T-helper 17 cell (primary cell): ENCODE measurements around the gene KRTAP4-11. TPM values are rescaled to one million over a fixed set of nuclear protein-coding genes. Genes with fewer than 3 reads are reported as not detected.
"Not testable (repeated sequence)": the region's sequence is repeated elsewhere in the genome, so short reads cannot be mapped to it uniquely, and the experiment has no call there.

Experiments
- ATAC-seq: fragments of 150-1000 bp; cut with Tn5 transposase; 2 replicates; pipeline ENCODE4 v1.10.0; 2021; ENCODE audit warnings: mild to moderate bottlenecking, moderate library complexity
- DNase-seq, 3 donors: peaks; one replicate each; pipeline versions ENCODE4 v3.0.0 to v3.0.0-alpha.2; 2020 to 2021
- H3K9me3 ChIP-seq: one replicate; pipeline ENCODE4 v1.7.0; 2013; ENCODE audit warnings: low read length, mild to moderate bottlenecking; ENCODE audit not compliant: control insufficient read depth, poor library complexity, severe bottlenecking
- H3K27ac Mint-ChIP-seq: one replicate; pipeline ENCODE4 v1.8.0; 2022; ENCODE audit warnings: mild to moderate bottlenecking, moderate library complexity, mixed read lengths
- H3K27me3 Mint-ChIP-seq: one replicate; pipeline ENCODE4 v1.8.0; 2022; ENCODE audit warnings: mixed read lengths
- H3K36me3 Mint-ChIP-seq: one replicate; pipeline ENCODE4 v1.8.0; 2022; ENCODE audit warnings: low read depth, mixed read lengths
- H3K4me1 Mint-ChIP-seq: one replicate; pipeline ENCODE4 v1.8.0; 2022; ENCODE audit warnings: mild to moderate bottlenecking, mixed read lengths
- H3K4me3 Mint-ChIP-seq: one replicate; pipeline ENCODE4 v1.8.0; 2022; ENCODE audit warnings: mild to moderate bottlenecking, moderate library complexity, mixed read lengths
- total RNA-seq, 4 donors: library from RNA in 2 of 4; stranded (reverse) in 2 of 4; gene quantifications; one replicate each; pipeline ENCODE4 v1.2.3 and lab custom pipeline; 2022 to 2026

The KRTAP4-11 gene
- total RNA-seq, 2 donors from 2014 or later: not detected

GRCh38 chr17:41118721-41119120 lies 548 bp upstream of the KRTAP4-11 start:
- peaks cover 6% of the 10 kb centered on the region for H3K36me3 Mint-ChIP-seq
- H3K9me3 ChIP-seq: no peaks in the 10 kb centered on the region
- DNase-seq (no peak), ATAC-seq (no peak)
- peaks cover 16% of the 10 kb centered on the region for H3K4me1 Mint-ChIP-seq
- H3K27me3 Mint-ChIP-seq: peaks cover 20% of the 10 kb centered on the region
- no peak overlapping the region for H3K4me3 Mint-ChIP-seq
- H3K27ac Mint-ChIP-seq: no peak overlapping the region

- Mint-ChIP-seq H3K4me3 (no peak overlapping the region), H3K27me3 (peaks cover 20% of the 10 kb centered on the region), H3K4me1 (peaks cover 11% of the 10 kb centered on the region), H3K36me3 (peaks cover 6% of the 10 kb centered on the region), H3K27ac (peak overlapping the region; percentile 19)
- peaks cover 2% of the 10 kb centered on the region for H3K9me3 ChIP-seq
- DNase-seq (no peak), ATAC-seq (peak; percentile 73)
Measured at GRCh38 chr17:41116297-41116696, 1.9 kb downstream of the KRTAP4-11 start.

DNA sequence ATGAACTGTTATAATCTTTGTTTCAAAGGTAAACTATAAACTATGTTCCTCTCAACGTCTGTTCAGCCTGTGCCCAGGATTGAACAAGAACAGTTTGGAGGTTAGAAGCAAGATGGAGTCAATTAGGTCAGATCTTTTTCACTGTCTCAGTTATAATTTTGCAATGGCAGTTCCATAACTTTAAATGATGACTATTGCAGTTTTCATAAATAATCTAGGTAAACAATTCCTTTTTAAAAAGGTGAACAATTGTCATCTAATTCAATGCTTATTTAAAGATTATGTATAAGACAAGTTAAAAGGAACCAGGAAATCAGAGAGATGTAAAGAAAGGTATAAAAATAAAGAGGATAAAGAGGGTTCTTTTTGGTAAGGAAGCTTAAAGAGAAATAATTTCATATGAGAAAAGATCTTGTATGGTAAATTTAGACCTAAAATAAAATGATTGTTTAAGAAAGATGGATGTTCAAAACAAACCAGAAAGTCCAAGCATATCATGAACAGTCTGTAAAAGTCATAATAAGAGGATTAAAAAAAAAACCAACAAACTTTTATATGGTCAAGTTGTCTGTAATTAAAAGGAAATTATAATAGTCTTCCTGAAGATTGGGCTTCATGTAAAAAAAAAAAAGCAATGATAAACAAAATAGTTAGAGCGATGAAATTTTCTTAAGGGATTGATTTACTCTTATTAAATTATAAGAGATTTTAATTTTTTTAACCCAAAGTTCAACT lies 6.9 kb downstream of the KRTAP4-11 start:
- Mint-ChIP-seq H3K4me1 (peaks cover 12% of the 10 kb centered on the region), H3K4me3 (no peak overlapping the region), H3K36me3 (peaks cover 2% of the 10 kb centered on the region), H3K27me3 (peaks cover 9% of the 10 kb centered on the region), H3K27ac (no peak overlapping the region)
- H3K9me3 ChIP-seq: peaks cover 2% of the 10 kb centered on the region
- ATAC-seq (no peak), DNase-seq (no peak)

DNA sequence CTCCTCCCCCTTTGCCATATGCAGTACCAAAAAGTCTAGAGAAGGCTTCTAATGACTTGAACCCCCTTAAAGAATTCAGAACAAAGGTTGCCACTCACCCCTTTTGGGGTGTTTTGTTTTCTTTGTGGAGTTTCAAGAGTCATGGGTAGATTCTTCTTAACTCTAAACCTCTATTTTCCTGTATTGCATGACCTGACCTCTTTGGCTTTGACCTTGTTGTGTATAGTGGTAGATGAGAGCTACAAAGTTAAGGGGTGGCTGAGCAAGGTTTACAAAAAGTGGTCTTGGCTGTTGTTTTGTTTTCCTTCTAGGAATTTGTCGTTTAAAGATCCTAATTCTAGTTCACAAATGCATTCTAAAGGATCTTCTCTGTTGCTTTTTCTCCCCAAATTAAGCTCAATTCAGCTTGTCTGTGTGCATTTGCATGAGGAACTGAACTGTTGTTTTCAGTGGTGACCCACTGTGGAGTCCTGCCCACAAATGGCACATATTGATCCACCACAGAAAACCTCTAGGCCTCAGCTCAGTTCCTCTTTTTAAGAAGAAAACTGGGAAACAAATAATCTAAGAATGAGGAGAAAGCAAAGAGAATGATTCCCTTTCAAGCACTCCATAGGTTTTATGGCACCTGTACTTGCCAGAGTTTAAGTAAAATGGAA lies 9.3 kb downstream of the KRTAP4-11 start:
- H3K27me3 Mint-ChIP-seq, H3K27ac Mint-ChIP-seq, H3K36me3 Mint-ChIP-seq, H3K9me3 ChIP-seq, DNase-seq, ATAC-seq: not testable (repeated sequence)
- H3K4me3 Mint-ChIP-seq: peak overlapping the region; percentile 65
- H3K4me1 Mint-ChIP-seq: peaks cover 12% of the 10 kb centered on the region

GRCh38 chr17:41107941-41108450 lies 10.2 kb downstream of the KRTAP4-11 start:
- ATAC-seq: no peak
- DNase-seq: no peak
- peaks cover 9% of the 10 kb centered on the region for H3K27me3 Mint-ChIP-seq
- H3K4me1 Mint-ChIP-seq: peaks cover 12% of the 10 kb centered on the region
- H3K9me3 ChIP-seq: peaks cover under 1% of the 10 kb centered on the region
- H3K36me3 Mint-ChIP-seq: peaks cover 2% of the 10 kb centered on the region
- H3K27ac Mint-ChIP-seq: peak overlapping the region; percentile 27
- peak overlapping the region; percentile 31 for H3K4me3 Mint-ChIP-seq

DNA sequence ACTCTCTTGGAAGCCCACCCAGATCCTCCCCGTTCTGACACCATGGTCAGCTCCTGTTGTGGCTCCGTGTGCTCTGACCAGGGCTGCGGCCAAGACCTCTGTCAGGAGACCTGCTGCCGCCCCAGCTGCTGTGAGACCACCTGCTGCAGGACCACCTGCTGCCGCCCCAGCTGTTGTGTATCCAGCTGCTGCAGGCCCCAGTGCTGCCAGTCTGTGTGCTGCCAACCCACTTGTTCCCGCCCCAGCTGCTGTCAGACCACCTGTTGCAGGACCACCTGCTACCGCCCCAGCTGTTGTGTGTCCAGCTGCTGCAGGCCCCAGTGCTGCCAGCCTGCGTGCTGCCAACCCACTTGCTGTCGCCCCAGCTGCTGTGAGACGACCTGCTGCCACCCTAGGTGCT lies 12.8 kb downstream of the KRTAP4-11 start, which contains the start of gene KRTAP4-9:
Gene KRTAP4-9 (plus strand): TSS at position 43 of the 400 bp plus-strand sequence. CDS start 0 bp downstream, at position 43.
- not testable (repeated sequence) for H3K4me3 Mint-ChIP-seq, H3K36me3 Mint-ChIP-seq, H3K9me3 ChIP-seq, H3K27me3 Mint-ChIP-seq, ATAC-seq, DNase-seq, H3K27ac Mint-ChIP-seq
- H3K4me1 Mint-ChIP-seq: peaks cover 12% of the 10 kb centered on the region

GRCh38 chr17:41104386-41105038 lies 13.7 kb downstream of the KRTAP4-11 start:
- H3K27me3 Mint-ChIP-seq: peaks cover 16% of the 10 kb centered on the region
- not testable (repeated sequence) for ATAC-seq, DNase-seq, H3K36me3 Mint-ChIP-seq, H3K9me3 ChIP-seq, H3K4me3 Mint-ChIP-seq, H3K27ac Mint-ChIP-seq
- H3K4me1 Mint-ChIP-seq: peaks cover 16% of the 10 kb centered on the region

GRCh38 chr17:41103896-41104295 lies 14.3 kb downstream of the KRTAP4-11 start:
- H3K4me1 Mint-ChIP-seq: peaks cover 15% of the 10 kb centered on the region
- no peak overlapping the region for H3K4me3 Mint-ChIP-seq
- no peak for DNase-seq
- ATAC-seq: no peak
- H3K9me3 ChIP-seq: no peaks in the 10 kb centered on the region
- no peak overlapping the region for H3K27ac Mint-ChIP-seq
- peaks cover 2% of the 10 kb centered on the region for H3K36me3 Mint-ChIP-seq
- peaks cover 16% of the 10 kb centered on the region for H3K27me3 Mint-ChIP-seq

DNA sequence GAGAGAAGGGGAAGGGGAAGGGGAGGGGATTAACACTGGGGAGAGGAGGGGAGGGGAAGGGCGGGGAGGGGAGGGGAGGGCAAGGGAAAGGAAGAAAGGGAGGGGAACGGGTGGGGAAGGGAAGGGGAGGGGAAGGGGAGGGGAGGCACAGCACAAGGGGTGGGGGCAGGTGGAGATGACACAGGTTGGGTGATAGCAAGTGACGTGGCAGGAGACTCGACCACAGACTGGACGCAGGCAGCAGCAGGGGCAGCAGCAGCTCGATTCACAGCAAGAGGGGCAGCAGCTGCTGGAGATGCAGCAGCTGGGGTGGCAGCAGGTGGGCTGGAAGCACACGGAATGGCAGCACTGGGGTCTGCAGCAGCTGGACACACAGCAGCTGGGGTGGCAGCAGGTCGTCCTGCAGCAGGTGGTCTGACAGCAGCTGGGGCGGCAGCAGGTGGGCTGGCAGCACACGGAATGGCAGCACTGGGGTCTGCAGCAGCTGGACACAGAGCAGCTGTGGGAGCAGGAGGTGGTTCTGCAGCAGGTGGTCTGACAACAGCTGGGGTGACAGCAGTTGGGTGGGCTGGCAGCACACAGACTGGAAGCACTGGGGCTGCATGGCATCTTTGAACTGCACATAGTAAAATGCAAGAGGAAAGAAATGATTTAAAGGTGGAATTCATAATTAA lies 16.4 kb downstream of the KRTAP4-11 start, which contains the start of gene KRTAP4-16:
Gene KRTAP4-16 (minus strand): TSS at position 624 of the 674 bp plus-strand sequence. CDS start 0 bp downstream, at position 624.
- no peak within 1 kb of the TSS for H3K4me3 Mint-ChIP-seq
- no peak for ATAC-seq

DNA sequence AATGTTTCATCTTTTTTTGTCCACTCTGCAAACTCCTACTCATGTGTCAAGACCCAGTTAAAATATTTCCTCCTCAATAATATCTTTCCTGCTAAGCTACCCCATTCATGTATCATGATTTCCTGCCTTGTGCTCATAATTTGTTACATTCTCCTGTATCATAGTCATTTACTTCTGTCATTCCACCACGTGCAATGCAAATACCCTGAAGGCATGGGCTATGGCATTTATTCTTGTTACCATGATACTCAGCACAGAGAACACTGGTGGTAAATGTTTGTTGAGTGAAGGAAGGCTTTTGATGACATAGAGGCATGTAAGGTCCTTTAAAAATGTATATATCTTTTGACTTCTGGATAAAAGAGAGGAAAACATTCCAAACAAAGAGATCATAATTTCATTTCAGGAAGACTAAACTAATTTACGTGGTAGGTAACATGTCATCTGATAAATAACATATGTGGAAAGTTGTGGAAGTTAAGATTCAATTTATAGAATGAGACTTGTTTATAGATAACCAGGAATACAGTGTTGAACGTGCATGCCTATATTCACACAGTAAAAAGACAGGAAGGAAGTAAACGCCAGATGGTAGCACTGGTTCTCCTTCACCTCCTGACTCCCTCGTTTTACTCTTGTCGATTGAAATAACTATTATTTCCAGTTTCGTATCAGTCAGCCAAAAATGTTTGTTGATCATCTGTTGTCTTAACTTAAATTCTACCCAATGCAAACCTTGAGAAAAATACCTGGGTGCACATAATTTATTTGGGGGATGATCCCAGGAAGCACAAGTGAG lies 18.3 kb downstream of the KRTAP4-11 start:
- not testable (repeated sequence) for H3K36me3 Mint-ChIP-seq, H3K4me3 Mint-ChIP-seq, H3K9me3 ChIP-seq, ATAC-seq, H3K4me1 Mint-ChIP-seq, DNase-seq, H3K27ac Mint-ChIP-seq
- H3K27me3 Mint-ChIP-seq: peaks cover 38% of the 10 kb centered on the region

More for the DNA sequence above, 16.4 kb downstream of the KRTAP4-11 start, which contains the start of gene KRTAP4-16:
- DNase-seq: no peak
- no peak within 1 kb of the TSS for H3K27ac Mint-ChIP-seq
- no peaks in the 10 kb centered on the region for H3K9me3 ChIP-seq
- H3K27me3 Mint-ChIP-seq: peaks cover 32% of the 10 kb centered on the region
- H3K4me1 Mint-ChIP-seq: peaks cover 9% of the 10 kb centered on the region
- peaks cover 4% of the 10 kb centered on the region for H3K36me3 Mint-ChIP-seq

DNA sequence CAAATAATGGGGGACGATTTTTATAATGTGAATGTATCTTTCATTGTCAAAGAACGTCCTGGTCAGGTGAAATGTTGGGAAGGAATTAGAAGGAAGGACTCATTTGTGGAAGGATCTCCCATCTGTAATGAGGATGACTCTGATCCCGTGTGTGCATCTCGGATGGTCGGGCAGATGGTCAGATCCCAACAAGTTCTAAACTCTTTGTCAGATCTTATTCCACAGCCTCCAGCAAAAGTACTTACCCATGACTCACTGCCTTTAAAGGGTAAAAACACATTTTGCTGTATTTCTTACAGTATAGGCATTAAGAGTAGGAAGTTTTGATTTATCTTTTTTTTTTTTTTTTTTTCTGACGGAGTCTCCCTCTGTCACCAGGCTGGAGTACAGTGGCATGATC lies 19.7 kb downstream of the KRTAP4-11 start:
- Mint-ChIP-seq H3K4me1 (peaks cover 9% of the 10 kb centered on the region), H3K27me3 (peaks cover 45% of the 10 kb centered on the region), H3K27ac (no peak overlapping the region), H3K4me3 (no peak overlapping the region), H3K36me3 (peaks cover 5% of the 10 kb centered on the region)
- DNase-seq: no peak
- no peaks in the 10 kb centered on the region for H3K9me3 ChIP-seq
- no peak for ATAC-seq

DNA sequence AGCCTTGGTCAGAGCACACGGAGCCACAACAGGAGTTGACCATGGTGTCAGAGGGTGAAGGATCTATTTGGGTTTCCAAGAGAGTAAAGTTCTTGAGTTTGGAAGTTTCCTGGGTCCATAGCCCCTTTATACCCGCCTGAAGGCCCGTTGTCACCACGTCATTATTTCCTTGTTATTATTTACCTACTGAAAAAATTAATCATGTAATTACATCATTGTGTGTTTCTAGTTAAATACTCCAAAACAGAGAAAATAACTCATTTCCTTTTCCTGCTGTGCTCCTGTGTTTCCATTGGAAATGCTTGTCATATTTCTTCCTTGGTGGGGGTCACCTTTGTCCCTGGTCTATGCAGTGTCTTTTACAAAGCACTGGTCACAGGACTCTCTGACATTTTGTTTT lies 20.1 kb downstream of the KRTAP4-11 start, which contains the start of gene KRTAP4-8:
Gene KRTAP4-8 (minus strand): TSS at position 101 of the 400 bp plus-strand sequence. CDS start 58 bp downstream, at position 43.
- Mint-ChIP-seq H3K36me3 (peaks cover 5% of the 10 kb centered on the region), H3K4me3 (no peak within 1 kb of the TSS), H3K27ac (no peak within 1 kb of the TSS), H3K4me1 (peaks cover 9% of the 10 kb centered on the region), H3K27me3 (peaks cover 45% of the 10 kb centered on the region)
- ATAC-seq (no peak), DNase-seq (no peak)
- no peaks in the 10 kb centered on the region for H3K9me3 ChIP-seq
